ENCODE results near the gene SCAPER.

GRCh38 chr15:76756381-76756780, 148.8 kb downstream of the SCAPER start:
- TF ChIP-seq, protein P1, sequence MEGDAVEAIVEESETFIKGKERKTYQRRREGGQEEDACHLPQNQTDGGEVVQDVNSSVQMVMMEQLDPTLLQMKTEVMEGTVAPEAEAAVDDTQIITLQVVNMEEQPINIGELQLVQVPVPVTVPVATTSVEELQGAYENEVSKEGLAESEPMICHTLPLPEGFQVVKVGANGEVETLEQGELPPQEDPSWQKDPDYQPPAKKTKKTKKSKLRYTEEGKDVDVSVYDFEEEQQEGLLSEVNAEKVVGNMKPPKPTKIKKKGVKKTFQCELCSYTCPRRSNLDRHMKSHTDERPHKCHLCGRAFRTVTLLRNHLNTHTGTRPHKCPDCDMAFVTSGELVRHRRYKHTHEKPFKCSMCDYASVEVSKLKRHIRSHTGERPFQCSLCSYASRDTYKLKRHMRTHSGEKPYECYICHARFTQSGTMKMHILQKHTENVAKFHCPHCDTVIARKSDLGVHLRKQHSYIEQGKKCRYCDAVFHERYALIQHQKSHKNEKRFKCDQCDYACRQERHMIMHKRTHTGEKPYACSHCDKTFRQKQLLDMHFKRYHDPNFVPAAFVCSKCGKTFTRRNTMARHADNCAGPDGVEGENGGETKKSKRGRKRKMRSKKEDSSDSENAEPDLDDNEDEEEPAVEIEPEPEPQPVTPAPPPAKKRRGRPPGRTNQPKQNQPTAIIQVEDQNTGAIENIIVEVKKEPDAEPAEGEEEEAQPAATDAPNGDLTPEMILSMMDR (conservative IDR thresholded peaks at IDR 0.05; ENCODE audit: low read length) = no peak
- TF ChIP-seq EZH2phosphoT487 (IDR thresholded peaks at IDR 0.05; ENCODE audit: borderline replicate concordance, low read depth, low read length) = no peak

Measured in OCI-LY7 (cell line).